NCI-H748 (cell line): ENCODE data around the gene PFDN6.

Experiments used
- DNase-seq: peaks from one replicate; lab custom pipeline; 2025; ENCODE audit not compliant: unreplicated experiment; lab: John Stamatoyannopoulos, UW

PFDN6 gene

DNA sequence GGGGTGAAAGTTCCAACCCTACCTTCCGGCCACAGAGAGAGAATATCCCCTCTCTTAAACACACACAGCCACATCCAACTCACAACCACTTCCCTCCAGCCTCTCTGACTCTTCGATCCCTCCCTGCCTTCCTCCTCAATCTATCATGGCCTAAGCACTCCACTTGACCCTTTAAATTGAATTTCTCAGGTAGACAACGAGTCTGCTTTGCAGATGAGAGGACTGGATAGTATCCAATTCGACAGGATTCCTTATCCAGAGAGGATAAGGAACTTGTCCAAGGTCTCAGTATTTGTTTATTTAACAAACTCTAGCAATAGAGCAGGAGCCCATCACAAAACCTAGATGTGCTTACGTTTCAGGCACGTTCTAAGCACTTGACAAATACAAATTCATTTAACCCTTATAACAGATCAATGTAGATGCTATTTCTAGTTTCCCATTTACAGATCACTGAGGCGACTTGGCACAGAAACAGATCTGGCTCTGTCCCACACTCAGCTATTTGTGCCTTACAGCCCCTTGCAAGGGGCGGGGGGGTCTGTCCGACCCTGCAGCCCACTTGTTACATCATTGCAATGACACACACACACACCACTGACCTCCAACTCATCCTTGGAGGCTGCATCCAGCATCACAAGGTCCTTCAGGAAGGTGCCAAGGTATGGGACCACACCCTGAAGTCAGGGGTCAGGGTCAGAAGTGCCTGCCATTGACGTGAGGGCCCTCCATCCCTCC is 4.9 kb downstream of the PFDN6 start:
- no peak for DNase-seq

DNA sequence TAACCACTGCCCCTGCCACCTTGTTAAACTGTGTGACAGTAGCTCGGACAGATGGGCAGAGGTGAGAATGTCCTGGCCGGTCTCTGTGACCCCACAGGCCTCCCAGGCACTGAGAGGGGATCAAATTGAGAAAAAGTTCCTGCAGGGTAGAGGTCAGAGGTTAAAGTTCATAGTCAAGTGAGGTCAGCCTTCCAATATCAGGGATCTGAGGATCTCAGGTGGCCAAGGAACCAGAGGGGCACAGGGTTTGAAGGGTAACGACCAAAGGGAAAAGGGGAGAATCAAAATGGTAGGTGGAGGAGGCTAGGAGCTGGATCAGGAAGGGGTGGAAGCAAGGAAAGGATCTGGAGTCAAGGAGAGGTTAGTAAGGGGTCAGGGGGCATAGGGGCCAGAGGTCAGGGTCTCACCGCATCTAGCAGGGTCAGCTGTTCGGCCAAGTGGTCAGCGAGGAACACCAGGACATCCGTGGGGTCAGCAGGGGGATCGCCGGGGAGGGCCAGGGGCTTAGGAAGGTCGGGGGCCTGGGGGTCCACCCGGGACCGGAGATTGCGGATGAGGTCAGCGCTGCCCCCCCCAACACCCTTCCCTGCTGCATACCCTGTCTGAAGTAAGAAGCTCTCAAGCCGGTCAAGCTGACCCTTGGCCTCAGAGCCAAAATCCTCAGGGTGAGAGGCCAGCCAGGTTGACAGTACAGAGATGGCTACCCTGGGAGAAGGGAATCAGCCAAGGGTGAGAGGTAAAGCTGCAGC is 6.4 kb downstream of the PFDN6 start:
- DNase-seq: no peak

DNA sequence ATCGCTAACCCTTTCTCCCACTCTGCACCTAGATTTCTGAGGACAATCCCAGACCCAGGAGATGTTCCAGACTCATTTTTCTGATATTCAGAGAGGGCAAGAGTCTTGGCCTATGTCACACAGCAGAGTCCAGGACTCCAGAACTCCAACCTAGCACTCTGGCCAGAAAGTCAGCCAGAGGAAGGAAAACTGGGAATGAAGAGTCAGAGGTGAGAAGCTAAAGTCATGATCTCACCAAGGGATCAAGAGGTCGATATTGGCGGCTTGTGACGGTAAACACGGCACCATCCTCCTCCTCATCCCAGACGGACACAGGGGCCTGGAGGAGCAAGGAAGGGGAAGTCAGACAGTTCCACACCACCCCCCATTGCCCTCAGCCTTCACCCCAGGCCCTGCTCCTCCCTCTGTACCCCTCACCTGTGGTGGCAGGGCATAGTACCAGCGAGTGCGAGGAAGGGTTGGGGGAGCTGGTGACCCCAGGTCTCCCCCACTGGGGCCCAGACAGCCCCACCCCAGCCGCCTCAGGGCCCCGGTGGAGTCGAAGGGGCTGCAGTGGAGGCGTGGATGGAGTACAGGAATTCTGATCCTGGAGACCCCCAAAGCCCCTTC is 7.5 kb downstream of the PFDN6 start:
- DNase-seq: no peak

DNA sequence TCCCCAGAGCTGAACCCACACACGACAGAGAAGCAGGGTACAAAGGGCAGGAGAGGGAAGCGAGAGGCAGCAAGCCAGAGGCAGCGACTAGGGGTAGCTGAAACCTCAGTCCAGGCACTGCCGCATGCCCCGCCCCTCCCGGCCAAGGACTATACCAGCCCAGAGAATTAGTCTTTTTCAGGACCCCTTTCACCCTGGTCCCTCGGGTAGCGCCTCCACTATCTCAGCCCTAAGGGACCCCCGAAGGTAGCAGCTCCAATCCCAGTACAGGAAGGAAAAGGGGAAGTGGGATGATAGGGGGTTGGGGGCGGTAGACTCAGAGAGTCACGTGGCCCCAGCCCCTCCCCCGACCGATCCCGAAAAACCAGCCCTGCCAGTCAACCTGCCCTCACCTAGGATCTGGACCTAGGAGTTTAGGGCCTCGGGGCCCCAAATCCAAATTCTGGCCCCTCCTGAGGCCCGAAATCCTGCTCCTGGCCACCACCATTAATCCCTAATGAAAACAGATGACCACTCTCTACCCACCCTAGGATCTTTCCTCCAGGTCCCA is 8.1 kb downstream of the PFDN6 start:
- no peak for DNase-seq

DNA sequence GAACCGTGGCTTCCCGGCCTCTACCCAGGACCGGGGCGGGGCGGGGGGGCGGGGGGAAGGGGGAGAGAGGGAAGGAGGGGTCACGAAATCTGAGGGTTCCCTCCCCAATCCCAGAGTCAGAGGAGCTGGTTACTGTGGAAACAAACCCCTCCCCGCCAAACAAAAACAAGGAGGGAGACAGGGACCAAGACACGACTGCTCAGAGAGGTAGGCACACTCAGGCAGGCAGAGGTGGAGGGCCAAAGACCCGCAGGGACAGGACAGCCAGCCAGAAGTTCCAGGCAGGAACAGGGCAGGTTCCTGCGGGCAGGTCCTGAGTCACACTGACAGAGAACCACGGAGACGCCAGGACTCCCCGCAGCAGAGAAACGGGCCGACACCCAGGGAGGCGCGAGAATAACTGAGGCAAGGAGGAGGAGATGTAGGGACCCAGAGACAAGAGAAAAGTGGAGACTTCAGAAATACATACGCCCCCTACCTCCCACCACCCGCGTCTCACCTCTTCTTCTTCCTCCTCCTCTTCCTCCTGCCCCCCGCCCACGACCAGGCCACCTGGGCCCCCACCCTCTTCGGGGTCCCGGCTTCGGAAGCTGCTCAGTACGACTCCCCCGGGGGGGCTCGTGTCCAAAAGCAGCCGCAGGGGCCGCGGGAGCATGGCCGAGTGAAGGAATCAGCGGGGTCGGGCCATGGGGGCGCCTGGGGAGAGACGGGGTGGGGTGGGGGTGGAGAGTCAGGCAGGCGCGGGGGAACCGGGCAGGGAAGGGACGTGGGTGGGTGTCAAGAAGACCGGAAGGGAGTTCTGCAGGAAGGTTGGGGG is 8.8 kb downstream of the PFDN6 start:
- peak; percentile 58 for DNase-seq

DNA sequence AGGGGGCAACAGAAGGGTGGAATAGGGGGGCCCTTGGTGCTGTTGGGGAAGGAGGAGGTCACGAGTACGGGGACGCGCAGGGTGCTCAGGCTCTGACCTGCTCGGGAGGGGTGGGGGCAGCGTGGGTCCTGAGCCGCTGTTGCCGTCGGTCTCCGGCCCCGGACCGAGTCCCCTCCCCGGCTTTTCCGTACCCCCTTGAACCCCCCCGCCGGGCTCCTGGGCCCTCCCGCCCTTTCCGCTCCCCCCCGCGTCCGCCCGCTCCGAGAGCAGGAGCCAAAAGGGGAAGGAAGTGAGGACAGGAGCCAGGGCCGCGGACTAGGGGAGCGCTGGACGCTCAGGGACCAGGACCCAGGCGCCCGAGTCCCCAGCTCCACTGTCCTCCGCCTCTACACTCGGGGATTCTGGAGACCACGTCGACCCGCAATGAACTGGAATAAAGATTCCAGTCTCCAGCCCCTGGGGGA is 9.4 kb downstream of the PFDN6 start, which contains the start of gene RGL2:
TSS of gene RGL2 (minus strand) at position 170 of the 464 bp plus-strand sequence. CDS start 332 bp downstream, outside the sequence.
- DNase-seq: peak; percentile 73

DNA sequence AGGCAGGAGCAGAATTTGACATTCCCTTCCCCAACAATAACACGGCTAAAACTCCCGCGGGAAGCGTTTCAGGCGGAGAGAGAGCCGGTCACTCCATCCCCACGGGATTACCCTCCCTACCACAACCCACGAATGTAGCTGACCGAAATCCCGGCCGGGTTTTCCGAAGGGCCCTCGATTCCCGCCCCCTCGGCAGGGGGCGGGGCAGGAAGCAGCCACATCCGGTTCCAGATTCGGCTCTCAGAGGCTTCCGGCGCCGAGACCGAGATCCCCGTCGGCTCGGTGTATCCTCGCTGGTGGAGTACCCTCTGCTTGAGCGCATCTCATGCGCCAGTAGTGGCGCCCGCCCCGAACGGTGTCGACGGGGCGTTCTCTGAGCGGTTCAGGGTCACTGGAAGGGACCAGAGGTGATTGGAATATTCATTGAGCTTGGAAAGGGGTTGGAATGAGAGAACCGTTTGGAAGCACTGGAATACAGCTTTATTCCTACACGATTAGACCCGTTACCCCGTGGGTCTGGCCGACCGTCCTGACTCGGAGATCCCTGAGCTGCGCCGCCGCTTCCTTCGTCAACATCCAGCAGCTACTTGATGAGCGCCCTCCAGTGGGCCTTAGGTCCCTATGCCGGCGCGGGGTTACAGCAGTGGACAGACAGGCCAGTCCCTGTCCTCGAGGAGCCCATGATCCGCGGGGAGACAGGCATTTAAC is 10.0 kb downstream of the PFDN6 start:
- DNase-seq: peak; percentile 95

DNA sequence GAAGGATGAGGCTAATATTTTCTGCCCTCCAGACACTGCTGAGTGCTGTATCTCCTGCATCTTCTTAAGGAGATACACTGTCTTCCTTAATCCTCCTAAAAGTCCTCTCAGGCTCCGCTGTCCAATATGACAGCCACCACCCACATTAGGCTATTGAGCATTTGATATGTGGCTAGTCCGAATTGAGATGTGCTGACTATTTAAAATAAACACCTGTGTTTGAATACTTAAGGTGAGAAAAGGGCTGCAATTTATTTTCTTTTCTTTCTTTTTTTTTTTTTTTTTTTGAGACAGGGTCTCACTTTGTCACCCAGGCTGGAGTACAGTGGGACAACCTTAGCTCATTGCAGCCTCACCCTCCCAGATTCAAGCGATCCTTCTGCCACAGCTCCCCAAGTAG is 12.5 kb downstream of the PFDN6 start:
- no peak for DNase-seq

DNA sequence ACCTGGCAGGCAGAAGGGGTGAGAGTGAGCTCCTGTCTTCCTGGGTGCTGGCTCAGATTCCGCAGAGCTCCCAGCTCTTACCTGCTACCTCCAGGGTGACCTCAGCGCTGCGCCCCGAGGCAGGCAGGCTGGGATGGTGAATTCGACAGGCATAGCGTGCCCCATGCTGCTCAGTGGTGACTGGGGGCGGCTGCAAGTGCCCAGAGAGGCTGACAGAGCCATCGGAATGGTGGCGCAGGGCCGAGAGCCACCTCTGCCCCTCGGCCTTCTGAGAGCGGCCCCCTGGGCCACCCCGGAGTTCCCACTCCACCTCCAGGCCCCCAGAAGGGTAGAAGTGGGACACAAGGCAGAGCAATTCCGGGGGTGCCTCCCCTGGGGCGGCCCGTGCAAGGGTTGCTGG is 14.8 kb downstream of the PFDN6 start:
- no peak for DNase-seq

DNA sequence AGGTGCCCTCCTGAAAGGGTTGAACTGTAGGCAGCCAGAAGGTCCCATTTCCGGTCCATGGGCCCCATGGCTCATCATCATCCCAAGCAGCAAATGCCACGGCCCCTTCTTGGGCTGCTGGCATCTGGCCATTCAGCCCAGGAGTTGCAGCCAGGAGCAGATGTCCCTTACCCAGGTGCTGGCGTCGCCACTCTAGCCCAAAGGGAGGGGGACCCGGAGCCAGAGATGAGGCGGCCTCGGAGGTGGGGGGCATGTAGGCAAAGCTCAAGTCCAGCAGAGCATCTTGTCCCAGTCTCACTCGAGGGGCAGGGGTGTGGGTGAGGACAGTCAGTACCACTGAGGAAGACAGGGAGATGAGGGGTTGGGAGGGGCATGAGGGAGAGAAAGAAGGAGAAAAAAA is 15.7 kb downstream of the PFDN6 start:
- DNase-seq: no peak

DNA sequence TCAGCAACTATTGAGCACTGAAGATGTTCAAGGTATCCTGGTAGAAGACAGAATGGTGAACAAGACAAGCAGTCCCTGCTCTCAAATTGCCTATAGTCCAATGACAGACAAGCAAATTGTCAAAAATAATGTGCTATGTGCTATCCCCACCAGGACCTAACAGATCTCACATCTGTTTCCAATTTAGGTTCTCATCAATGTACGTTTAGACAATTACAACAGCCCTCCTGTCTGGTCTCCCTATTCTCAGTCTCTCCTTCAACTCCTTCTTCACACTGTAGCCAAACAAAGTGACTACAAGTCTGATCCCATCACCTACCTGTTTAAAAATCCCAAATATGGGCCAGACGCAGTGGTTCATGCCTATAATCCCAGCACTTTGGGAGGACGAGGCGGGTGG is 17.0 kb downstream of the PFDN6 start:
- no peak for DNase-seq

DNA sequence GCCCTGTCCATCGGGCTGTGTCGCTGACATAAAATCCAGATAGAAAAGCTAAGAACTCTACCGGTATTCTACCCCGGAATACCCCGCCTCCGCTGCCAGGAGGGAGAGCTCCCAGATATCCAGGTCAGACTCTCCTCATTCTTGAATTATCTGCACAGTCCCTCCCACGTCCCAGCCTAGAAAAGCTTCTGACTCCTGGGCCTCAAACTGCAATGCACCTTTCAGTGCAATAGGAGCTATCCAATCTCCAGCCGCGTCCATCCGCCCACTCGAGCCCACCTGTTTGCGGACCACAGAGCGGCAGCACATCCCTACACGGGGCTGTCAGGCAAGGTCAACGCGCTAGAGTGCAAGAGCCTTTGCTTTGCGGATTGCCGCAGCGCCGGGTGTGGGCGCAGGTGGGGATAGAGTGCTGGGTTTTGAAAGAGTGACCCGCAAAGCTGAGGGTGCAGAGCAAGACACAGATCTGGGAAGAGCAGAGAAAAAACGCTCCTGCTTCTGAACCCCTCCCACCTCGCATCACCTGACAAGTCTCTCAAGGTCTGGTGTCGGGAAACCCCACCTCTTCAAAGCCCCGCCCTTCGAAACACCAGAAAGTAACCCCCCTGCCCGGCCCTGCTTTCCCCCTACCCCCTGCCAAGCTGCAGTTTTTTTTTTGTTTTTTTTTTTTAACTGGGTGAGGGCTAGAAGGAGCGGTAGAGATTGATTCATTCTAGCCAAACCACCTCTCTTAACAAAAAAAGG is 23.1 kb downstream of the PFDN6 start:
- peak; percentile 95 for DNase-seq

DNA sequence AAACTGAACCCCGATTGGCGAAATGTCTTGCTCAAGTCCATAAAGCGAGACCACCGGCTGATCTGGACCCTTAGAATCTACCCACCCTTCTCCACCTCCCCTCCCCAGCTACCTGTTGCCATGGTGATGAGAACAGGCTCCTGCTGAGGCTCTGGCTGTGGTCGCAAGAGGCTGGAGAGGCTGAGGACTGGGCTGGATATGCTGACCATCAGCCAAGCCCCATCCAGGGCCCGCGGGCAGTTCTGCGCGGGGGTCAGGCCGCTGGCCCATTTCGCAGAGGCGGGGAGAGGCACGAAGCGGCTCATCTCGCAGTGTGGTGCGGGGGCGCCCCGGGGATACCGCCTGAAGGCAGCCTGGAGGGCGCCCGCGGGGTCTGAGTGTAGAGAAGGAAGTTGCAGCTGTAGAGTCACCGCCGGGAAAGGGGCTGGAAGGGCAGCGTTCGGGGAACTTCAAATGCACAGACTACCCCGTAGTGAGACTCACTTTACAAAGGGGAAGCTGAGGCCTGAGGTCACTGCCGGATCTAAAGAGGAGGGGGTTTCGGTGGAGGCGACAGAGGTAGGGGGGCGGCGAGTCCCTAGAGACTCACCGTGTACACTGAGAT is 23.8 kb downstream of the PFDN6 start:
- peak; percentile 88 for DNase-seq

DNA sequence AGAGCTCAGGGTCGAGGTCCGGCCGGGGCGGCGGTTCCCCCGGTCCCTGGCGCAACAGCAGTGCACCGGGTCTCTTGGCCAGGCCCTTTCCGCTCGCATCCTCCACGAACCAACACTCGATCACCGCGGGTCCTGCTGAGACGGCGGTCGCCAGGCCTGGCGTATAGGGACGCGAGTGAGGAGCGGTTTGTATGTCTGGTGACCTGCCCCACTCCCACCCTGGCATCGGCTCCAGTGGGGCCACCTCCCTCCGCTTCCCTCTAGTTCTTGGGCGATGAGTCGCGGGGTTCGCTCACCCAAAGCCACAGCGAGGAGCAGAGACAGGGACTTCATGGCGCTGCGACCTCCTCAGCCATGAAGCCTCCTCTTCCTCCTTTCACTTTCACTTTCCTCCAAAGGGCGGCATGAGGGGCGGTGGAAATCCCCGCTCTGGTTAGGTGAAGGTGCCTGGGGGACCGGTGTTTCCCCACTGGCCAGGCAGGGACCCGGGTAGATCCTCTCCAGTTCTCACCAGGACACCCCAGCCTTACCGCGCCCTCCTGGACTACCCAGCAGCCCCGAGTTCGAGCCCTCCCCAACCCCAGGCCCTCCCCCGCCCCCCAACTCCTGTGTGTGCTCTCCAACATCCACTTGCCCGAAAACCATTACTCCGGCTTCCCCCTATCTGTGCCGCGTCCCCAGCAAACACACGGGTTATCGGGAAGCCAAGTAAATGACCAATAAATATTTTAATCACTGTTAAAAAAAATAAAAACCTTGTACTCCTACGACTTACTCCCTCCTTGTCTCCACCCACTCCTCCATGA is 24.5 kb downstream of the PFDN6 start, which contains the start of gene TAPBP:
TSS of gene TAPBP (minus strand) at position 370 of the 806 bp plus-strand sequence. CDS start at position 333, 37 bp downstream.
- peak; percentile 78 for DNase-seq

DNA sequence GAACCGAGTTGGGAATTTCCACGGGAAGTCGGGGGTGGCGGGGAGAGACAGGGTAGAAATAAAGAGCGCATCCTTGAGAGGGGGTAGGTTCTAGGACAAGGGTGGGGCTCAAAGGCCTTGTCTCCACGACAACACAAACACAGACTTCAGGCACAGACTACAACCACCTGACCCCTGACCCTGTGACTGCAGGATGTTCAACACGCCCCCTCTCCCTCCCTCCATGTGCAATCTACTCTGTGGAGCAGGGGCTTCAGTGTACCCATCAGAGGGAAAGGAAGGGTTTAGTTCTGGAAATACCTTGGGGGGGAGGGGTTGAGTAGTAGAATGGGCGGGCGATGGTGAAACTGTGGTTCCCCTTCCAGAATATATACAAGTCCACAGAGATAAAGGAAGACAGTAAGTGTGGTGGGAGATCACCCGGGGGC is 25.1 kb downstream of the PFDN6 start:
- DNase-seq: peak; percentile 93

DNA sequence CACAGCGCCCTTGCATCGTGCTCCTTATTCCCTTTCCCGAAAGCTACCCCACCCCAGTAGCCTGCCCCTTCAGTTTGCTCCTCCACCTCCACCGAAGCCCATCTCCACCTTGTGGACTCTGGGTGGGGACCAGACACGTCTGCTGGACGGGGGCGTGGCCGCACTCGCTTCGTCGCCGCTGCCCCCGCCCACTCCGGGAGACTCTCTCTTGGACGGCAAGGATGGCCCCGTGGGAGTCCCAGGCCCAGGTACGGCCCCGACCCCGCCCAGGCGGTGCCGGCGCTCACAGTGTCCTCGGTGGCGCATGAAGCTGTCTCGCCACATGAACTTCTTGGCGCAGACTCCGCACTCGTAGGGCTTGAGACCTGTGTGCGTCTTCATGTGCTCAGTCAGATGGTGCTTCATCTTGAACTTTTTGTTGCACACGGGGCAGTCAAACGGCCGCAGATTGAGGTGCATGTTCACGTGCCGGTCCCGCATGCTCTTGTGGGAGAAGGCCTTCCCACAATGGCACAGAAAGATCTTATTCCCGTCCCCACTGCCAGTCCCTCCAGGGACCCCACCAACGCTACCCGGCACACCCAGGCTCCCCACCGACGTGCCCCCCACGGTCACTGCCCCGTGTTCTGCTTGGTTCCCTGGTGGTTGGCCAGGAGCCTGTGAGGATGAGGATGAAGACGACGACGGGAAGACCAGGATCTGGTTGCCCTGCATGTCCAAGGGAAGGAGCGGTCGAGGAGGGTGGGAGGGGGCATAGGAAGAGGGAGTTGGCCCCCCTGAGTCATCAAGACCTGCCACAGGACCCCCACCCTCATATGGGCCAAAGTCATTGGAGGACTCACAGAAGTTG is 25.8 kb downstream of the PFDN6 start:
- DNase-seq: peak; percentile 89
